Neural progenitor cell (in vitro differentiated cells): ENCODE data around the gene ICE1.

Experiments
- EZH2 ChIP-seq: fragments of 200-600 bp; sonication (generic); IDR thresholded peaks from 2 replicates; pipeline ENCODE4 v1.6.1; 2017; ENCODE audit warnings: antibody characterized with exemption, mild to moderate bottlenecking, moderate library complexity
- EZH2phosphoT487 ChIP-seq: fragments of 200-600 bp; sonication (generic); IDR thresholded peaks from 2 replicates; pipeline ENCODE4 v1.6.1; 2017; ENCODE audit warnings: antibody characterized with exemption
- TF ChIP-seq, protein P1 (sequence below): fragments of 200-600 bp; sonication (generic); IDR thresholded peaks from 2 replicates; pipeline ENCODE4 v1.5.1; 2017; ENCODE audit warnings: antibody characterized with exemption, mild to moderate bottlenecking

DNA sequence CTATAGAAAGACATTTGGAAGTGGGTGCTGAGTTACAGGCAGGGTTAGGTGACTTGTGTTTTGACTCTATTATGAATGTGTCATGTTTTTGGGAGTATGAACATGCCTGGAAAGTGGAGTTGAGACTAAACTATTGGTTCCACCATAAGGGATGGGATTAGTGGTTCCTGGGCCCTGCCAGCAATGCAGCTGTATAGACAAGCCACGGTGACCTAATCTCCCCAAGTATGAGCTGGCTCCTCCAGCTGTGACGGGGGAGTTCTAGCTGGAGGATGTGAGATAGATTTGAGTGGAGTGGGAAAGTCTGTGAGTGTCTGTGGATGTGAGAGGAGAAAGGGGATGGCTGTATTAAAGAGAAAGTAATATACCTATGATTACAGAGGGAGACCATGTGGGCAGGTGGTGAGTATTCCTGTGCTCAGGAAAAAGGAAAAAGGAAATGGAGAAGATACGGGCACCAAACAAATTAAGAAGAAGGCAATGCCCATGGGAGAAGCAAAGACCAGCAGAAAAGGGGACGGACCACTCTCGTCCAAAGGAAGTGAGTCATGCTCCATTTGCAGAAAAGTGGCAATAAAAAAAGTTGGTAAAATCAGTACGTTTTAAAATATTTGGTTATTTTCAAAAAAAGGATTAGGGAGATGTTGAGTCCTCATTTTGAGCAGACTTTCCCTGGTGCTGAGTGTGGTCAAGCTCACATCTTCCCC lies 48.3 kb upstream of the ICE1 start:
- TF ChIP-seq, protein P1, sequence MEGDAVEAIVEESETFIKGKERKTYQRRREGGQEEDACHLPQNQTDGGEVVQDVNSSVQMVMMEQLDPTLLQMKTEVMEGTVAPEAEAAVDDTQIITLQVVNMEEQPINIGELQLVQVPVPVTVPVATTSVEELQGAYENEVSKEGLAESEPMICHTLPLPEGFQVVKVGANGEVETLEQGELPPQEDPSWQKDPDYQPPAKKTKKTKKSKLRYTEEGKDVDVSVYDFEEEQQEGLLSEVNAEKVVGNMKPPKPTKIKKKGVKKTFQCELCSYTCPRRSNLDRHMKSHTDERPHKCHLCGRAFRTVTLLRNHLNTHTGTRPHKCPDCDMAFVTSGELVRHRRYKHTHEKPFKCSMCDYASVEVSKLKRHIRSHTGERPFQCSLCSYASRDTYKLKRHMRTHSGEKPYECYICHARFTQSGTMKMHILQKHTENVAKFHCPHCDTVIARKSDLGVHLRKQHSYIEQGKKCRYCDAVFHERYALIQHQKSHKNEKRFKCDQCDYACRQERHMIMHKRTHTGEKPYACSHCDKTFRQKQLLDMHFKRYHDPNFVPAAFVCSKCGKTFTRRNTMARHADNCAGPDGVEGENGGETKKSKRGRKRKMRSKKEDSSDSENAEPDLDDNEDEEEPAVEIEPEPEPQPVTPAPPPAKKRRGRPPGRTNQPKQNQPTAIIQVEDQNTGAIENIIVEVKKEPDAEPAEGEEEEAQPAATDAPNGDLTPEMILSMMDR: no peak
- TF ChIP-seq EZH2: no peak
- TF ChIP-seq EZH2phosphoT487: no peak
